T-helper 2 cell (primary cell): ENCODE measurements around the gene PRKCZ.

Experiments
- DNase-seq, 5 experiments: peaks; one replicate each; pipeline versions ENCODE4 v3.0.0 to v3.0.0-alpha.2; 2012 to 2022

PRKCZ gene

DNA sequence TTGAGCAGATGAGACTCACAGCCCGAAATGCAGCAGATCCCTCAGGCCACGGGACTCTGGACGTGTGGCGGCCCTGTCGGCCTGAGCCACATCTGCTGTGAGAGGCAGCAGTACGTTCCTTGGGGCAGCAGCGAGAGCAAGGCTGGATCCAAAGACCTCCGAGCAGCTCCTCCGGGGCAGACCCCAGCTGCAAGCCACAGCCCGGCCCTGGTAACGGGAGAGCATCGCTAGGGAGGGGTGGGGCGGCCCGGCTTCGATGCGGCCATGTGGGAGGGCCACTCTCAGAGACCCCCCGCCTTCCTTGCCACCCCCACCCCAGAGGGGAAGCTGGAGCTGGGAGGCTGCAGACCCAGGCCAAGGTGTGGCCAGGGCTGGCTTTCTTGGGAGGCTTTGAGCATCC lies 17.8 kb downstream of the PRKCZ start:
- DNase-seq: no peak

DNA sequence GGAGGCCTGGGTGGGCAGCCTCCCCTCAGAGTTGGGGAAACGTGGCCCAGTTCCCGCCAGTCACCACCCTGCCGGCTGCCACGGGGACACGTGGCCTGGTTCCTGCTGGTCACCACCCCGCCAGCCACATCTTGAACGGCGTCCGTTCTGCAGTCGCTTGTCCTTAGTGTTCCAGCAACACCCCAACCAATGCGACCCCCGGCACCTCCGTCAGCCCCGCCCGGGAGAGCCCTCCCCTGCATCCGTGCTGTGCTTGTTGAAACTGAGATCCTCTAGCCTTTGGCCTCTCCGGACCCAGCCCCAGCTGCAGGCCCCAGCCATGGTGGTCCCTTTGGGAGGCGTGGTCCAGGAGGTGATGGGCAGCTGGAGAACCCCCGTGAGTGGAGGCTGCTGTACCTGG lies 18.7 kb downstream of the PRKCZ start:
- no peak for DNase-seq

DNA sequence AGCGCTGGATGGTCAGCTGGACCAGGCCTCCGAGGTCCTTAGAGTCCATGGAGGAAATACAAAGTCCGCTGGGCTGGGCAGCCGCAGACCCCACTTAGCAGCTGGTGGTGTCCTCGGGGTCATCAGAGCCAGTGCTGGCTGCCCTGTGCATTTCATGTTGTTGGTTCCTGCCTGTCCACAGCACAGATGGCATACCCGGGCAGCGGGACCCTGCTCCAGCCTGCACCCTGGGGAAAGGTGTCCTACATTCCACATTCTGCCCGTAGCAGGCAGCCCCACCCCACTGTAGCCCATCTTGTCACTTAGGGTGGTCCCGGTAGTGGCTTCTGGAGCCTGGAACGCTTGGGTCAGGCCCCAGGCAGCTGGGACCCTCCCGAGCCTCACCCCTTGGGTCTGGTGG lies 19.8 kb downstream of the PRKCZ start:
- DNase-seq: no peak

DNA sequence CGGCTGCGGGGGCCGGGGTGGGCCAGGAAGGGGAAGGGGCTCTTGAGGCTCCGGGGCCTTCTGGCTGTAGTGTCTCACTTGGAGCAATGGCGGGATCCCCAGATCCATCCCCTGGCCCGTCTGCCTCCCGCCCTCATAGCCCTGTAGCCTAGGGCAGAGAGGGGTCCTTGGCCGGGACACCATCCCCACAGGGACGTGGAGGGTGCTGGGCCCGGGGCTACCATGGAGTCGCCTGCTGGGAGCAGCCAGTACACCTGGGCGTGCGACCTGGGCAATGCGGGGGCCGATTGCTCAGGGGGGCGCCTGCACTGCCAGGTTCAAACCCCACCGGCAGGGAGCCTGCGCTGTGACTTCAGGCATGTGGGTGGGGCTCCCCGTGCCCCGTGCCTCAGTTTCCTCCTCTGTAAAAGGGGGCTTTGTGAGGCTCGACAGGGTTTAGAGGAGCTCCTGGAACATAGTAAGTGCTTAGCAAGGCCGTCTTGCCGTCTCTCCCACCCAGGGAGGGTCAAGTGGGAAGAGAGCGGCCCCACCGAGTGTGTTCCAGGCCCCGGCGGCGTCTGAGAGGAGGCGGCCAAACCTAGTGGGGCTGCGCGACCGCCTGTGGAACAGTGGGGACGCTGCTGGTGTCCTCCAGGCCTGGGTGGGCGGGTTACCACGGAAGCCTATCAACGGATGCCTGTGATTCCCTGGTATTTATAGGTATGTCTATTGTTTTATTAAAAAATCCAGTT lies 20.8 kb downstream of the PRKCZ start:
- no peak for DNase-seq

DNA sequence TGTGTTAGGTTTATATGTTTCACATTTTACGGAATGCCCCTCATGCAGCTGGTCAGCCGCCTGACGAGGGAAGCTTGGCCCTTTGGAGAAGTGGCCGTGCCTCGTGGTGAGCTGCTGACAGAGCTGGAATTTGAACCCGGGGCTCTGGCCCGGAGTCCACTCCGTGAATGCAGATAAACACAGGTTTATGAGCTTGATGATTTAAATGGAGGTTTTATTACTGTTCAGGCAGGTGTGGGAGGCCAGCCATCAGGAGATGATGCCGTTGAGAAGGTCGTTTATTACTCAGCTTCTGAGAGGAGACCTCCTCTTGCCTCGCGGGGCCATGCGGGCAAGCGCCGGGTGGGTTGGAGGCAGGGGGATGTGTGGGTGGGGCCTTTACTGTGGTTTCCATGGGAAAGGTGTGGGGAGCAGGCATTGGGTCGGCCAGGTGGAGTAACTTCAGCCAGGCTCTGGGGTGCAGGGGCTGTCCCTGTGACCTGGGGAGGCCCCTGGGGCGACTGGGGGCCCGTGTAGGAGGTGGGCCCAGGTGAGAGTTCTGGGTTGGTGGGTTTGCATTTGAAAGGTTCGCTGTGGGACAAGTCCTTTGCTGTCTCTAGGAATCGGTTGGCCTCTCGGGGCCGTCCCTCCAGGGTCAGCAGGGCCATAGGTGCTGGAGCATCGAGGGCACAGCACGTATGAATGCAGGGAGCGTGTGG lies 22.0 kb downstream of the PRKCZ start:
- no peak for DNase-seq

DNA sequence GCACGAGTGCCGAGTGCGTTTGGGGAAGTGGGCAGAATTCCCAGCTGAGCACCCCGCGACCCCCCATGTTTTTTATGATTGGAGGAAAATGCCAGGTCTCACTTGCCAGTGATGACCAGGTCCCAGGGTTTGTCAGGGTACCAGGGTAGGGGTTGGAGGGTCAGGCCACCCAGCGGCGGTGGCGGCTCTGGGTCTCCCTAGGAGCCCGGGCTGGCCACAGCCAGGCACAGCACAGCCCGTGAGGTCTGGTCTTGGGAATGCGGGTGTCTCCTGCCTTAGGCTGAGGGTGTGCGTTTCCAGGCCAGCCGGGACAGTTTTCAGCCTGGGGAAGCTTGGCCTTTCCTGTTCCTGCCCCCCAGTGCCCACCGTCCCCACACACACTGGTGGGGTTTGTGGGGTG lies 22.7 kb downstream of the PRKCZ start:
- no peak for DNase-seq

DNA sequence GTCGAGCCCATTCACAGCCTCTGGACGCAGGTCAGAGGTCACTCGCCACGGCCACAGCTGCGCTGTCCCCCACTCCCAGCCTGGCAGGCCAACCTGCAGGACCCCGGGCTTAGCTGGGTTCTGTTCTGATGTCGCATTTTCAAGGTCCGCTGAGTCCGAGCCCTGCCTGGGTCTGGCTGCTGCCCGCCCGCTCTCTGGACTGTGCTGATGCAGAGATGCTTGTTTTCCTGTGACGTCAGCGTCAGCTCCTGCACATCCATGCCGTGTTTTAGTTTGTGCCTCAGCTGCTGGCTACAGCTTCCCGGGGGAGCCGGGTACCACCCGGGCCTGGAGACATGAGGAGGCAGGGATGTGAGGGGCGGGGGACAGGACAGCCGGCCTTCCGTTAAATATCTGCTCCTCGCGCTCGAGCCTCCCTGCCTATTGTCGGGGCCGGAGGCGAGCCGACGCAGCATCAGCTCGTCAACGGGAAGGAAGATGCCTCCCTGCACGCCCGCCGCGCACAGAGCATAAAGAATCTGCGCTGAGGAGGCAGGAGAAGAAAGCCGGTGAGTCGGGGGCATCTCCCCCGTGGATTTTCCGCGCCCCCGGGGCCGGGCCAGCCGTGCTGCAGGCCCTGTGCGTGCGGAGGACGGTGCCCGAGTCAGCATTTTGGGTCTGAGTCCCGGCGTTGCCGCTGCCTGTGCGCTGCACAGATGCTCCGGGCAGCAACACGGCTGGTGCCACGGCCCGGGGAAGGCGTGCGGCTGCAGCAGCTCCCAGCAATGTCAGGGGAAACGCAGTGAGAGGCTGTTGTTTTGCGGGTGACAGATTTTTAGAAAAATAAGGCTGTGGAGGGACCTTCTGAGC lies 23.4 kb downstream of the PRKCZ start:
- DNase-seq: no peak

DNA sequence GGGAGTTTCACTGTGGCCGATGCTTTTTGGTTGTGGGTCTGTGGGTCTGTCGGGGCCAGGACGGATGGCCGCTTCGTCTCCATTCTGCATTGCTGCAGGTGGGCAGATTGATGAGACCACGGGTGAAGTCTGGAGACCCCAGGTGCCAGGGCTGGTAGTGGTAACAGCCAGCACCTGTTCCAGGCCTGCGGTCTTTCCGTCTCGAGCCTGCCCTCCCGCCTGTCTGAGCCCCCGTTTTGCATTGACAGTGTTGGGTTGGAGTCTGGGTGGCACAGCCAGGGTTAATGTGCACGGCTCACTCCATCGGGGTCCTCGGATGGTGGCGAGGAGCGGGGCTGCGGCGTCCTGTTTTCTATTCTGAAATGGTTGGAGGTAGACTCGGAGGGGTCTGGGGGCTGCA lies 24.2 kb downstream of the PRKCZ start:
- DNase-seq: no peak

DNA sequence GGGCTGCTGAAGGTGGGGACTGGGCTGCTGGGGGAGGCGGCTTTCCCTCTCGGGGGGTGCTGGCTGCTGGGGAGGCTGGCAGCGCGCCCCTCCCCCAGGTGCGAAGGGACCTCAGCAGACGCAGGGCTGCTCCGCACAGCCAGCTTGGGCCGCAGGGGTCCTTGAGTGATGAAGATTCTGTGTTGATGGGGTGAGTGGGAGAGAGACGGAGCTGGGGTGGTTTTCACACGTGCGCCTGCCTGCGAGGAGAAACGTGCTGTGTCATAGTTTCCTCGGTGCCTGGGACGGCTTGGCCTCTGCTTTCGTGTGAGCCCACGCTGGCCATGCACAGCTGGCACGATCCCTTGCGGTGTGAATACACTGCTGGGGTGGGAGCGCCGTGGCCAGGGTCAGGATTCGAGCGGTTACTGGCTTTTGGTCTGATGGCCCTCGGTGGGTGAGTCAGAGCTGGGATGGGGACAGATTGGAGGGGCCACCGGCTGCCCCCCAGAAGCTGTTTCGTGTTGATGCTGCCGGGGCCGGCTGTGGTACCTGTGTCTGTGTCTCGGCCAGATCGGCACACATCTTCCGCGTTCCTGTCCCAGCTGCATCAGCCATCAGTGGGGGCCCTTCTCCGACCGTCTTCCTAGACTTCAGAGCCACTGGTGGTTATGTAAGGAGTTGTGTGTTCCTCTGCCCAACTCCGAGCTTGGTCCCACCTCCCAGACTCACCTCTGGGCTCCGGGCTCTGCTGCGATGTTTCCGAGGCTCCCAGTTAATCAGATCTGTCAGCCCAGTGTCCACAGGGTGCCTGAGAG lies 24.9 kb downstream of the PRKCZ start:
- no peak for DNase-seq

DNA sequence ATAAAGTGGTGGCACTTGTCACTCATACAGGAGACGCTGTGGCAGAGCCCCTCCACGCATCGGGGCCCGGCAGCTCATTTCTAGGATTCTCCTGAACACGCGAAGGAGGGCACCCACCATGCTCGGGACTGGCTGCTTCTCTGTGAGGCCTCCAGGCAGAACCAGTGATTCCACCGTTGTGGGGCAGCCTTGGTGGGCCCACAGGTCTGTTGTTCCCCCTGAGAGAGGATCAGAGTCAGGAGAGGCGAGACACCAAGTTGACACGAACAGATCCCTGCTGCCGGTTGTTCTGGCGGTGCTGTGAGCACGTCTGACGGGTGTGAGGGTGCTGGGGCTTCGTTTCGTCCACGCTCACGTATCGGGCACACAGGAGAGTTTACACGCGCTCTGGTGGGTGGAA lies 26.6 kb downstream of the PRKCZ start:
- DNase-seq: no peak

DNA sequence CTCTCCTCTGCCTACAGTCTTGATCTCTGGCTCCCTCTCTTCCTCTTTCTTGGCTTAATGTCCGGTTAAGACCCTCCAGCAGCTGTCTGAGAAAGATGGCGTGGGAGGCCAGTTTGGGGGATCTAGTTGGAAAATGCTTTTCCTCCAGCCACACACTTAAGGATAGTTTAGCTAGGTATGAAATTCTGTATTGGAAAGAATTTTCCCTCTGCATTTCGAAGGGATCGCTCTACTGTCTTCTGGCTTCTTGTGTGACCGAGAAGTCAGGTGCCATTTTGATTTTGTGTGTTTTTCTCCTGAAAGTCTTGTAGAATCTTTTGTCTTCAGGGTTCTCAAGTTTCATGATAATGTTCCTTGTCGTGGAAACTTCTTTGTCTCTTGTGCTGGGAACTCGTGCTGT lies 28.0 kb downstream of the PRKCZ start:
- DNase-seq: no peak

DNA sequence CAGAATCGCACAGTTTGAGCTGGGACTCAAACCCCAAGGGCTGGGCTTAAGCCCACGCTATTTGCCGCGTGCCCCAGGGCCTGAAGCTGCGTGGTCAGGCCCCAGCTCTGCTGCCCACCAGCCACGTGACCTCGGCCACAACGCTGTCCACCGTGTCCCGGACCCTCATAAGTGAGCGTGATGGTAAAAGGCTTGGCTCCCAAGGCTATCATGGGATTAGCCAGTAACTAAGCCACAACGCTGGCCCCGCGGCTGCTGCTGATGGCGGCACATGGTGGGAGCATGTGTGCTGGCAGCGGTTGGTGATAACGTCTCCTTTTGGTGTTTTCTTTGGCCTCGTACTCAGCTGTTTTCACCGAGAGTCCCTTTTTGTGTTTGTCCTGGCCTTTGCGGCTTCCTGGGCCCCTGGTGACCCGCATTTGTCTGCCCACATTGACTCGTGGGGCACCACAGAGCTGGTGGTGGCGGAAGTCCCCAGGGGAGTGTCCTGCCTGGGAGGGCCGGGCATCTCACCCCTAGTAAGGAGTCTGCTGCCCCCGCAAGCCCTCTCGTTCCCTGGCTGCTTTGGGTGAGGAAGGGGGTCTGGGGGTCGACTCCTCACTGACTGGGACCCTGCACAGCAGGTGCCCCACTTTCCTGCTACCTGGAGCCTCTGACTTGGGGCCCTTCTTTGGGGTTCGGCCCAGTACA lies 29.3 kb downstream of the PRKCZ start:
- DNase-seq: no peak

DNA sequence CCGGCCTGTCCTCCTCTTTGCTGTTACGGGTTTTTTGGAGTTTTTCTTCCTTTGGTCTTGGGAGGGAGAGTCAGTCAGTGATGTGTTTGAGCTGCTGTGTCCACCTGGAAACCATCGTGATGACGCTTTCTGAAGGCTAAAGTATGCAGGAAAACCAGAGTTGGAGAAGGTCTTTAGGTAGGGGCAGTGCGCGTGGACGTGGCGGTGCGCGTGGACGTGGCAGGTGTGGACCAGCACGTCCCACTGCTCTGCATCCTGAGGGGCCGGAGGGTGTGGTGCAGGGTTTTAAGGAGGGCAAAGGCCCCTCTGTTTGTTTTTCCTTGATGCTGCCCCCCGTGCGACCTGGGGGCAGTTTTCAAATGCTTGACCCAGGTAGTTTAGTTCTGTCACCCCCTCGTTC lies 29.9 kb downstream of the PRKCZ start:
- DNase-seq: no peak

DNA sequence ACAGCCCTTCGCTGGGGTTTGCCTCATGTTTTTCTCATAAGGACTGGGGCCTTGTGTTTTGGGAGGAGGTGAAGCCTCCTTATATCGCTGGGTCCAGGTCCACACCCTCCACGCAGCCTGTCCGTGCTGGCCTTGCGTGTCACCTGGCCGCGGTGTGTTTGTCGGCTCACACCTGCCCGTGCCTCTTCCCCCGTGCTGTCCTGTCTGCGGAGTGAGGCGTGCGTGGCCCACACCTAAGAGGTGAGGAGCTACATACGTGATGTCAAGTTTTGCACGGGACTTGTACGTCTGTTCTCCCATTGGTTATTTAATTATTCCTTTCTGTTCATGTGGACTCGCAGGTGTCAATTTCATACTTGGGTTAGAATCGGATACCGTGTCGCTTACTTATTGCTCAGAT lies 30.7 kb downstream of the PRKCZ start:
- DNase-seq: no peak

DNA sequence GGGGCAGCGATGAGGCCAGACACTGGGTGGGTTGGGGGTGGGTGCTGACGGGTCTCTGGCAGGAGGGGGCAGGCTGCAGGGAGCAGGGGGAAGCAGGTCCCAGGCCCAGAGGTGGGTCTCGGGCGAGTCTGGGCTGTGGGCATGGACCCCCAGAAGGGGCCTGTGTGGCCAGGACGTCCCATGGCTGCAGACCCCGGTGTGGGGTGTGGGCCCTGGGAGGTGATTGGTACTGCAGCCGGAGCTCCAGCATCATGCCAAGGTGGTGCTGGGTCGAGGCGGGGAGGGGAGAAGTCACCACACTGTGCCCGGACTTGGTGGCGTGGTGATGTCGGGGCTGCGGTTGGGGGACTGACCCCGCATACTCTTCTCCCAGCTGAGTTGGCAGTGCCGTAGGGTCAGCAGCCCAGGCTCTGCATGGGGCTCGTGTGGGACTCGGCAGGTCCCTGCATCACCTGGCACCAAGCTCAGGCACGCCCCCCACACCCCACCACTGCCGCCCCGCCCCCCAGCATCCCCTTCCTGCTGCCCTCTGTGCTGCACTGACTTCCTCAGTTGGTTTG lies 31.2 kb downstream of the PRKCZ start:
- no peak for DNase-seq

DNA sequence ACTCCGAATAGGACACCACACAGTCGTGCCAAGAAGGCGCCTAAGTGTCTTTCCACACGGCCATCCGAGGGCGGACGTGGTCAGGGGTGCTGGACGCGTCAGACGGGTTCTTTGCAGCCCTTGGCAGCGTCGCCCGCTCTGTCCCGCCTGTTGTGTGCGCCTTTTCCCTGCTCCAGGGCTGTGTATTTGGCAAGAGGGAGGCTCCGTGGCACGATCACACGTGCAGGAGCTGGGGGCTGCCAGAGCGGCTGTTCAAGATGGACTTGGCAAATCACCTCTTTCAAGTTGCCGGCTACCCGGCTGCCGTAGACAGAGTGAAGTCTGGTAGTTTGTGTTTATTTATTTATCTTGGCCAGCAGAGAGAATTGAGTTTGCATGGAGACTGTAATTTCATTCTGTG lies 31.9 kb downstream of the PRKCZ start:
- DNase-seq: no peak

DNA sequence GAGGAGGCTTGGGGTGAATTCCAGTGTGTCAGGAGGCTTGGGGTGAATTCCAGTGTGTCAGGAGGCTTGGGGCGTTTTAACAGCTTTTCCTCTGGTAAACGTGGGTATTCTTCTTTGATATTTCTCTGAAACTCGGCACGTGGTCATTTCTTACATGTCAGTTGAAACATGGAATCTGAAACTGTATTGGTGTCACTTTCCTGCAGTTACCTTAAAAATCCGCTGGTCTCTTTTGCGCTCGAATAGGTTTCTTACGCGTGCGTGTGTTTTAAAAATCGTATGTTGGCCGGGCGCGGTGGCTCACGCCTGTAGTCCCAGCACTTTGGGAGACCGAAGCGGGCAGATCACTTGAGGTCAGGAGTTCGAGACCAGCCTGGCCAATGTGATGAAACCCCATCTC lies 33.5 kb downstream of the PRKCZ start:
- no peak for DNase-seq

DNA sequence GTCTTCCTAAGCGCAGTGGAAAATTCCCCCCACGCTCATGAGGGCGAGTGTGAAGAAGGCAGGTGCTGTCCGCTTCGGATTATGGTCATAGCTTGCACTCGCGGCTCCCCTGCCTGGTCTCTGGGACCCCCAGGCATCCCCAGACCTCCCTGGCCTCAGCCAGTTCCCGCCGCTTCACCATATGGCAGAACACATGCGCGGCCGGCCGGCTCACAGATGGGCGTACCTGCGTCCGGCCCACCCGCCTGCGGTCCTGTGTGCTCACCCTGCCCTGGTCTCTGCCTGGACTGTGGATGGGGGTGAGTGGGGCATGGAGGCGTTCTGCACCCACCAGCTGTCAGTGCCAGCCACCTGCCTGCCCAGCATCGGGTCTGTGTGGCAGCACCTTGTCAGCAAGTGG lies 34.1 kb downstream of the PRKCZ start:
- DNase-seq: no peak

DNA sequence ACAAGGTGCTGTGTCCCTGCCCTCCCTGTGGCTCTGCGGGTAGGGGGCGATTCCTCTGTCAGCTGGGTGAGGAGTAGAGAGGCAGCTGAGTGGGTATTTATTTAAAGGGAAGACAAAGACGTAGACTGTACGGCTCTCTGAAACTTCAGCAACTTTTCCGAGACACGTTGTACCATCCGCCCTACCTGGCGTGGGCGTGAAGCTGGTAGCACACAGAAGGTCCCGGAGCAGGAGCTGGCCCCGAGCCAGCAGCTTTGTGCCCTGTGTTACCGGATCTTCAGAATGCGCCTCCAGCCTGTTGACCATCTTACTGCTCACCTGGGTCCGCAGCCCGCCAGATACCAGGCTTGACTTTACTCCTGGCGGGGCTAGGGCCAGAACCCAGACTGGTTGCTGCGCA lies 34.9 kb downstream of the PRKCZ start:
- DNase-seq: no peak

DNA sequence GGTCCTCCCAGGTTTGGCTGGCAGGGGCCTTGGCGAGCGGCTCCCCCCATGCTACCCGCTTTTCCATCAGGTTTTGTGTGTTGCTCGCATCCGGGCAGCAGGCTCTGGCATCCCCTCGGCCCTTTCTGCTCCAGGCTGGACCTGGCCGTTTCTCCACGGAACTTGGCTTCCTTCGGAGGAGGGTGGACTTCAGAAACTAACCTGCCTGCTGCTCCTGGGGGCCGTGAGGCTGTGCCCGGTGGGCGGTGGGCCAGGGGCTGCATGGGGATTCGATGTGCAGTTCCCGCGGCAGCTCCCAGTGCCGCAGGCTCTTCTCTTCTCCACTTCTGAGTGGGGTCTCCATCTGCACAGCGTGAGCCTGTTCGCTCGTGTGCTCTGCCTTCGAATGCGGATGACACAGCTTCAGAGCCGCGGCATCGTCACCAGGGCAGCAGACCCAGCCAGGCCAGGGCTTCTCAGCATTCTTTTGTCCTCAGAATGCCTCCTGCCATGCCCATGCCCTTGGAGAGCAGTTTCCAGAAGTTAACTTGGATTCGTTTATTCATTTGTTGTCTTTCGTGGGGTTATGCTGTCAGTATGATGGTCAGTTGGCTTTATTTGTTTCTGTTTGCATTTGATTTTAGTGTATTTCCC lies 36.4 kb downstream of the PRKCZ start:
- no peak for DNase-seq

DNA sequence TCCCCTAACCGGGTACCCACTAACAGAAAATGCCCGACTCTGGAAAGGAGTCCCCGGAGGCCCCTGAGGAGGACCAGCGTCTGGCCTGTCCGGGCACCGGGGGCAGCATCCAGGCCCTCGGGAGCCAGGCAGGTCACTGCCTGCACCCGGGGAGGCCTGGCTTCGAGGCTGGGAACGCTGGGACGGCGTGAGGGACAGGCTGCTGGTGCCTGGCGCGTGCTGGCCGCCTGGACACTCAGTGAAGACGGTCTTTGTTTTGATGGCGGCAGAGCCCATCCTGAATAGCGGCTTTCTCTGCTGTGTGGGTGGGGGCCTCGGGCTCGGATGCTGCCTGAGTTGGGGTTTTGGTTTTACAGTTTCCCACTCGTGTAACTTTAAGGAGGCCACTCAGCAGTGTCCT lies 37.6 kb downstream of the PRKCZ start:
- DNase-seq: no peak

DNA sequence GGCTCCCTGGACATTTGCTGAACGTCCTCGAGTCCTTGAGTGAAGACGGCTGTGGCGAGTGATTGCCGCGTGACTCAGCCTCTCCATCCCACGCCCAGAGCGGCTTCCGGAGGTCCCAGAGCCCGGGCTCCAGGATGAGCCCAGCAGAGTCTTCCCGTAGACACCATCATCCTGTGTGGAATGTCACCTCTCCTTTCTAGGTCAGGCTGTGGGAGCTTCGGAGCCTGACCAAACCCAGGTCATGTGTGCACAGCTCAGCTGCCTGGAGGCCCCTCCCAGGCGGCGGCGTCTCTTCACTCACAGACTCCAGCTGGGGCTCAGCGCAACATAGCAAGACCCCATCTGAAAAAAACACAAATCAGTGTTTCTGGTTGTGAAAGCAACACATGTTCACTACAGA lies 38.2 kb downstream of the PRKCZ start:
- no peak for DNase-seq
